Measurements from ENCODE around the gene ORAI1. TPM values are rescaled to one million over a fixed set of nuclear protein-coding genes. Genes with fewer than 3 reads are reported as not detected.

ORAI1 gene
- 15.7 TPM for polyA plus RNA-seq (2013, experiment 1 of 2)
- polyA plus RNA-seq (2013, experiment 2 of 2), result 15.4 TPM

DNA sequence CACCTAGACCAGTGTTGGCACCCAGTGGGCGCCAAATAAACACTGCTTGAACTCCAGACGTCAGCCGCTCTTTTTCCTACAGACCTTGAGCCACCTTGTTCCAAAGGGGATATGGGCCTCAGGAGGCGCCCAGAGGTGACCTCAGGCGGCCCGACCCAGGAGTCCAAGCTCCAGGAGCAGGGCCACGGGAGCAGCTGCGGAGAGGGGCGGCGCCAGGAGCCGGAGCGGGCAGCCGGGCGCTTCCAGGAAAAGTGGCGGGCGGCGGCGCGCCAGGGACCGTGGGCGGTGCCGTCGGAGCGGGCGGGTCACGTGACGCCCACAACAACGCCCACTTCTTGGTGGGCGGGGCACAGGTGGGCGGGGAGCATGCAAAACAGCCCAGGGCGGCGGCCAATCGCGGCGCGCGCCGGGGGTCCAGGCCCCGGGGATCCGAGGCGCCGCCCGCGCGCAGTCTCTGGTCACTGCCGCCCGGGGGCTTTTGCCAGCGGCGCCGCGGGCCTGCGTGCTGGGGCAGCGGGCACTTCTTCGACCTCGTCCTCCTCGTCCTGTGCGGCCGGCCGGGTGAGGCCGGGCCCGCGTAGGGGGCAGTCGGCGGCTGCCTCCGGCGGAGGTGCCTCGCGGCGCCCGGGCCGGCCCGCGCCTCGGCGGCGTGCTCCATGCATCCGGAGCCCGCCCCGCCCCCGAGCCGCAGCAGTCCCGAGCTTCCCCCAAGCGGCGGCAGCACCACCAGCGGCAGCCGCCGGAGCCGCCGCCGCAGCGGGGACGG is at the start of gene ORAI1:
TSS of gene ORAI1 (plus strand) at position 444 of the 766 bp plus-strand sequence.
- H3K36me3 ChIP-seq (replicated peaks in 1 of 2; ENCODE audit: control insufficient read depth in 2 of 2, insufficient read depth in 2 of 2, low read length in 2 of 2), result peaks cover 0 to 12% of the 10 kb centered on the region in 2 donors
- peak within 1 kb of the TSS; percentile 47 for H2AK5ac ChIP-seq (ENCODE audit: low read depth, low read length)
- no peaks in the 10 kb centered on the region for H3K9me3 ChIP-seq (replicated peaks in 1 of 2; ENCODE audit: control insufficient read depth in 2 of 2, insufficient read depth in 1 of 2, low read depth in 1 of 2, low read length in 2 of 2)
- DNase-seq (ENCODE audit: low spot score), result peak; percentile 97
- H3K79me1 ChIP-seq (ENCODE audit: low read depth, low read length), result no peaks in the 10 kb centered on the region
- H3K23ac ChIP-seq (ENCODE audit: low read depth, low read length, poor library complexity), result peak within 1 kb of the TSS; percentile 89
- H3K4me3 ChIP-seq (ENCODE audit: low read length in 2 of 2), result peak within 1 kb of the TSS; percentile 85 to 97
- peaks cover 14 to 26% of the 10 kb centered on the region in 2 donors for H3K4me1 ChIP-seq (ENCODE audit: control insufficient read depth in 2 of 2, insufficient read depth in 1 of 2, low read depth in 1 of 2, low read length in 2 of 2)
- H2AFZ ChIP-seq (ENCODE audit: low read length), result peak within 1 kb of the TSS; percentile 96
- H3K4me2 ChIP-seq (ENCODE audit: insufficient read depth, low read length, poor library complexity, severe bottlenecking), result peak within 1 kb of the TSS; percentile 97
- peak within 1 kb of the TSS; percentile 89 for H3K9ac ChIP-seq (ENCODE audit: low read depth, low read length, poor library complexity)
- WGBS, 2 donors (ENCODE audit: extremely low coverage in 2 of 2, insufficient read length in 2 of 2, insufficient replicate concordance in 1 of 2), result no CpG with 5 or more reads among the region's 92 CpGs
- H3K27ac ChIP-seq (replicated peaks; ENCODE audit: low read length), result peak within 1 kb of the TSS; percentile 77
- H3K14ac ChIP-seq (ENCODE audit: low read length), result peak within 1 kb of the TSS; percentile 26
- no peak within 1 kb of the TSS for H3K4ac ChIP-seq (ENCODE audit: low read length)
- H2BK5ac ChIP-seq (ENCODE audit: low read length), result peak within 1 kb of the TSS; percentile 91
- H4K91ac ChIP-seq (ENCODE audit: low read depth, low read length, poor library complexity), result no peak within 1 kb of the TSS
- no peaks in the 10 kb centered on the region for H3K27me3 ChIP-seq (ENCODE audit: control insufficient read depth in 3 of 3, insufficient read depth in 3 of 3, low read depth in 1 of 3, low read length in 3 of 3)
- no peak within 1 kb of the TSS for H4K8ac ChIP-seq (ENCODE audit: low read depth, low read length)
- peak within 1 kb of the TSS; percentile 70 for H2BK15ac ChIP-seq (ENCODE audit: low read length)
- peak within 1 kb of the TSS; percentile 58 for H2BK120ac ChIP-seq (ENCODE audit: low read depth, low read length)
- peak within 1 kb of the TSS; percentile 87 for H3K18ac ChIP-seq (ENCODE audit: low read length)
- H2BK12ac ChIP-seq (ENCODE audit: low read length), result no peak within 1 kb of the TSS

DNA sequence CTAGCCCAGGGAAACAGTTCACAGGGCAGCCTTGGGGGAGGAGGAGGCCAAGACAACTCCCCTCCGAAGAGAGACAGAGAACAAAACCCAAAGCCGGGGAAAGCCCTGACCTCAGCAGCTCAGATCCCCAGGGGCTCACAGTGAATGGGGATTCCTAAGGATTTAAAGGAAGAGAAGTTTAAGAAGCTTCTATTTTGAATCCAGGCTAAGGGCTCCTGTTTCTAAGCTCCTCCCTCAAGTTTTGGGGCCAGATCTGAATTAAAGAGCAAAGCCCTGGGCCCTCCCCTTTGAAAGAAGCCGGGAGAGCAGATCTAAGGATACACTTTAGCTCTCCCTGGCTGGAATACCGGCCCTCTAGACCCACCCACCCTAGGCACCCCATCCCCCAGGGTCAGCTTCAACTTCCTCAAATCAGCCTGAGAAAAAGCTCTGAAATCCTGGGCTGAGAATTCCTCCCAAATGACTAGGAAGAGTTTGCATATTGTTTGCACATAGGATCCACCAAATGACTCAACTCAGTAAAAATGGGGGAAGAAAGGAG is 49.4 kb upstream of the ORAI1 start:
- Histone ChIP-seq H2BK120ac (ENCODE audit: low read depth, low read length) (no peak overlapping the region), H3K14ac (ENCODE audit: low read length) (no peak overlapping the region), H3K4me1 (ENCODE audit: control insufficient read depth in 2 of 2, insufficient read depth in 1 of 2, low read depth in 1 of 2, low read length in 2 of 2) (peaks cover 22 to 28% of the 10 kb centered on the region in 2 donors), H2BK12ac (ENCODE audit: low read length) (no peak overlapping the region), H3K23ac (ENCODE audit: low read depth, low read length, poor library complexity) (no peak overlapping the region), H3K4me2 (ENCODE audit: insufficient read depth, low read length, poor library complexity, severe bottlenecking) (peak overlapping the region; percentile 88), H3K18ac (ENCODE audit: low read length) (no peak overlapping the region), H3K27me3 (ENCODE audit: control insufficient read depth in 3 of 3, insufficient read depth in 3 of 3, low read depth in 1 of 3, low read length in 3 of 3) (no peaks in the 10 kb centered on the region), H4K91ac (ENCODE audit: low read depth, low read length, poor library complexity) (no peak overlapping the region), H2AFZ (ENCODE audit: low read length) (peak overlapping the region; percentile 15), H3K9ac (ENCODE audit: low read depth, low read length, poor library complexity) (no peak overlapping the region), H2BK15ac (ENCODE audit: low read length) (no peak overlapping the region), H3K79me1 (ENCODE audit: low read depth, low read length) (peaks cover 6% of the 10 kb centered on the region), H2AK5ac (ENCODE audit: low read depth, low read length) (no peak overlapping the region), H2BK5ac (ENCODE audit: low read length) (peak overlapping the region; percentile 89), H3K4ac (ENCODE audit: low read length) (no peak overlapping the region), H3K9me3 (replicated peaks in 1 of 2; ENCODE audit: control insufficient read depth in 2 of 2, insufficient read depth in 1 of 2, low read depth in 1 of 2, low read length in 2 of 2) (no peaks in the 10 kb centered on the region), H3K27ac (replicated peaks; ENCODE audit: low read length) (peak overlapping the region; percentile 99), H3K36me3 (replicated peaks in 1 of 2; ENCODE audit: control insufficient read depth in 2 of 2, insufficient read depth in 2 of 2, low read length in 2 of 2) (peaks cover 18 to 36% of the 10 kb centered on the region in 2 donors), H3K4me3 (ENCODE audit: low read length in 2 of 2) (peak overlapping the region in 1 of 2 donors; percentile 71), H4K8ac (ENCODE audit: low read depth, low read length) (no peak overlapping the region)
- no CpG with 5 or more reads among the region's 4 CpGs for WGBS, 2 donors (ENCODE audit: extremely low coverage in 2 of 2, insufficient read length in 2 of 2, insufficient replicate concordance in 1 of 2)
- DNase-seq (ENCODE audit: low spot score), result peak; percentile 87

- peak overlapping the region; percentile 50 for H2AFZ ChIP-seq (ENCODE audit: low read length)
- H3K4ac ChIP-seq (ENCODE audit: low read length), result no peak overlapping the region
- peak overlapping the region; percentile 3 for H2BK120ac ChIP-seq (ENCODE audit: low read depth, low read length)
- peaks cover 15 to 29% of the 10 kb centered on the region in 2 donors for H3K36me3 ChIP-seq (replicated peaks in 1 of 2; ENCODE audit: control insufficient read depth in 2 of 2, insufficient read depth in 2 of 2, low read length in 2 of 2)
- peak overlapping the region; percentile 95 for H3K9ac ChIP-seq (ENCODE audit: low read depth, low read length, poor library complexity)
- H3K79me1 ChIP-seq (ENCODE audit: low read depth, low read length), result peaks cover 6% of the 10 kb centered on the region
- peak overlapping the region; percentile 82 for H2BK15ac ChIP-seq (ENCODE audit: low read length)
- peak; percentile 47 for DNase-seq (ENCODE audit: low spot score)
- no peaks in the 10 kb centered on the region for H3K9me3 ChIP-seq (replicated peaks in 1 of 2; ENCODE audit: control insufficient read depth in 2 of 2, insufficient read depth in 1 of 2, low read depth in 1 of 2, low read length in 2 of 2)
- H3K18ac ChIP-seq (ENCODE audit: low read length), result peak overlapping the region; percentile 92
- peaks cover 22 to 30% of the 10 kb centered on the region in 2 donors for H3K4me1 ChIP-seq (ENCODE audit: control insufficient read depth in 2 of 2, insufficient read depth in 1 of 2, low read depth in 1 of 2, low read length in 2 of 2)
- H3K27ac ChIP-seq (replicated peaks; ENCODE audit: low read length), result peak overlapping the region; percentile 99
- no peak overlapping the region for H3K14ac ChIP-seq (ENCODE audit: low read length)
- no peak overlapping the region for H2BK12ac ChIP-seq (ENCODE audit: low read length)
- H4K8ac ChIP-seq (ENCODE audit: low read depth, low read length), result peak overlapping the region; percentile 19
- H2BK5ac ChIP-seq (ENCODE audit: low read length), result peak overlapping the region; percentile 89
- peak overlapping the region; percentile 88 for H3K4me2 ChIP-seq (ENCODE audit: insufficient read depth, low read length, poor library complexity, severe bottlenecking)
- peak overlapping the region; percentile 71 to 88 for H3K4me3 ChIP-seq (ENCODE audit: low read length in 2 of 2)
- H4K91ac ChIP-seq (ENCODE audit: low read depth, low read length, poor library complexity), result peak overlapping the region; percentile 90
- no peaks in the 10 kb centered on the region for H3K27me3 ChIP-seq (ENCODE audit: control insufficient read depth in 3 of 3, insufficient read depth in 3 of 3, low read depth in 1 of 3, low read length in 3 of 3)
- peak overlapping the region; percentile 99 for H2AK5ac ChIP-seq (ENCODE audit: low read depth, low read length)
- H3K23ac ChIP-seq (ENCODE audit: low read depth, low read length, poor library complexity), result peak overlapping the region; percentile 85
- no CpG with 5 or more reads among the region's 10 CpGs for WGBS, 2 donors (ENCODE audit: extremely low coverage in 2 of 2, insufficient read length in 2 of 2, insufficient replicate concordance in 1 of 2)
Measured at GRCh38 chr12:121577443-121578180, 48.7 kb upstream of the ORAI1 start.

All from neuronal stem cell (in vitro differentiated cells).